Natural killer cell (primary cell): Measurements from ENCODE around the gene CD226. TPM values are rescaled to one million over a fixed set of nuclear protein-coding genes. Genes with fewer than 3 reads are reported as not detected.
A peak's percentile ranks its signal among the peaks of the same experiment; 100 is the strongest.

Source experiments
- ATAC-seq, 3 donors: fragments of 150-1000 bp in 2 of 3; fragments of 200-7000 bp in 1 of 3; cut with Tn5 transposase; 1 replicate in 1 of 3; 2 replicates in 2 of 3; pipeline ENCODE4 v1.10.0; 2021; ENCODE audit warnings: mild to moderate bottlenecking in 2 of 3, moderate library complexity in 2 of 3
- DNase-seq, 2 donors: peaks; one replicate each; pipeline versions ENCODE4 v3.0.0 to v3.0.0-alpha.2; 2013 to 2021; ENCODE audit warnings: mixed read lengths in 1 of 2
- H3K27ac ChIP-seq: one replicate; pipeline ENCODE4 v1.5.1; 2013; ENCODE audit warnings: mild to moderate bottlenecking, low read length
- H3K27me3 ChIP-seq: one replicate; pipeline ENCODE4 v1.6.1; 2013; ENCODE audit warnings: low read length; ENCODE audit not compliant: control insufficient read depth, insufficient read depth
- H3K36me3 ChIP-seq: one replicate; pipeline ENCODE4 v1.6.1; 2013; ENCODE audit warnings: low read length; ENCODE audit not compliant: control insufficient read depth, insufficient read depth
- H3K4me1 ChIP-seq: one replicate; pipeline ENCODE4 v1.6.1; 2013; ENCODE audit warnings: low read length; ENCODE audit not compliant: control insufficient read depth, insufficient read depth
- H3K4me3 ChIP-seq: one replicate; pipeline ENCODE4 v1.5.1; 2013; ENCODE audit warnings: low read length
- H3K9me3 ChIP-seq: one replicate; pipeline ENCODE4 v1.6.1; 2013; ENCODE audit warnings: low read length; ENCODE audit not compliant: control insufficient read depth, insufficient read depth
- H3K27ac Mint-ChIP-seq, 2 donors: one replicate each; pipeline ENCODE4 v1.8.0; 2022; ENCODE audit warnings: mild to moderate bottlenecking in 2 of 2, mixed read lengths in 2 of 2, moderate library complexity in 1 of 2
- H3K27me3 Mint-ChIP-seq, 2 donors: one replicate each; pipeline ENCODE4 v1.8.0; 2022; ENCODE audit warnings: low read depth in 2 of 2, mixed read lengths in 2 of 2
- H3K36me3 Mint-ChIP-seq: one replicate; pipeline ENCODE4 v1.8.0; 2022; ENCODE audit warnings: mixed read lengths
- H3K4me1 Mint-ChIP-seq, 2 donors: one replicate each; pipeline ENCODE4 v1.8.0; 2022; ENCODE audit warnings: mixed read lengths in 2 of 2
- H3K4me3 Mint-ChIP-seq: one replicate; pipeline ENCODE4 v1.8.0; 2022; ENCODE audit warnings: mild to moderate bottlenecking, moderate library complexity, mixed read lengths
- H3K9me3 Mint-ChIP-seq, 2 donors: one replicate each; pipeline ENCODE4 v1.8.0; 2022; ENCODE audit warnings: mixed read lengths in 2 of 2
- WGBS: methylation state at CpG from one replicate; pipeline ENCODE4 v1.1.7; 2013; ENCODE audit warnings: missing lambda C conversion rate; ENCODE audit not compliant: insufficient coverage; 5-methylcytosine and 5-hydroxymethylcytosine counted together
- intact Hi-C: fragments of 100-400 bp; cut with micrococcal nuclease; formaldehyde crosslinking; loops from one replicate; pipeline ENCODE4 v1.14.2; 2022
- total RNA-seq, 4 donors: library from RNA; stranded (reverse); fragments of 120-200 nt in 1 of 4; gene quantifications; one replicate each; pipeline versions ENCODE4 v1.2.3 to v1.2.4, GENCODE V29; 2013 to 2022
- TF ChIP-seq, protein P1 (sequence below): fragments of 200-600 bp; IDR thresholded peaks from one replicate; pipeline ENCODE4 v1.8.0; 2022; ENCODE audit warnings: antibody characterized with exemption

The CD226 gene
- total RNA-seq, 3 donors from 2014 or later (not counting 1 experiment from before 2014, with no cell fraction given) = 151 to 178 (median 162) TPM

DNA sequence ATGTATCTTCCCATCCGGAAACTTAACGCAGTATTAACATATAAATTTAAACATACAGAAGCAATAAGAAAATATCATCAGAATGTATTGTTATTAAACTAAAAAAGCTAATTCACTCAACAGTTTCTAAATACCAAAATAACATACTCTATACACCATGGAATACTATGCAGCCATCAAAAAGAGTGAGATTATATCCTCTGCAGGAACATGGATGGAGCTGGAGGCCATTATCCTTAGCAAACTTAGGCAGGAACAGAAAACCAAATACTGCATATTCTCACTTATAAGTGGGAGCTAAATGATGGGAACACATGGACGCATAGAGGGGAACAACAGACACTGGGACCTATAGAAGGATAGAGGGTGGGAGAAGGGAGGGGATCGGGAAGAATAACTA is 127.1 kb downstream of the CD226 start:
- Mint-ChIP-seq H3K4me3 (no peak overlapping the region), H3K27ac (no peak overlapping the region), H3K4me1 (peaks cover 10 to 17% of the 10 kb centered on the region in 2 donors), H3K9me3 (peaks cover 0 to 3% of the 10 kb centered on the region in 2 donors), H3K27me3 (no peaks in the 10 kb centered on the region), H3K36me3 (peaks cover 24% of the 10 kb centered on the region)
- intact Hi-C loops = no loop called here
- Histone ChIP-seq H3K36me3 (peaks cover 2% of the 10 kb centered on the region), H3K27ac (no peak overlapping the region), H3K27me3 (no peaks in the 10 kb centered on the region), H3K9me3 (no peaks in the 10 kb centered on the region), H3K4me1 (no peaks in the 10 kb centered on the region), H3K4me3 (no peak overlapping the region)
- TF ChIP-seq, protein P1, sequence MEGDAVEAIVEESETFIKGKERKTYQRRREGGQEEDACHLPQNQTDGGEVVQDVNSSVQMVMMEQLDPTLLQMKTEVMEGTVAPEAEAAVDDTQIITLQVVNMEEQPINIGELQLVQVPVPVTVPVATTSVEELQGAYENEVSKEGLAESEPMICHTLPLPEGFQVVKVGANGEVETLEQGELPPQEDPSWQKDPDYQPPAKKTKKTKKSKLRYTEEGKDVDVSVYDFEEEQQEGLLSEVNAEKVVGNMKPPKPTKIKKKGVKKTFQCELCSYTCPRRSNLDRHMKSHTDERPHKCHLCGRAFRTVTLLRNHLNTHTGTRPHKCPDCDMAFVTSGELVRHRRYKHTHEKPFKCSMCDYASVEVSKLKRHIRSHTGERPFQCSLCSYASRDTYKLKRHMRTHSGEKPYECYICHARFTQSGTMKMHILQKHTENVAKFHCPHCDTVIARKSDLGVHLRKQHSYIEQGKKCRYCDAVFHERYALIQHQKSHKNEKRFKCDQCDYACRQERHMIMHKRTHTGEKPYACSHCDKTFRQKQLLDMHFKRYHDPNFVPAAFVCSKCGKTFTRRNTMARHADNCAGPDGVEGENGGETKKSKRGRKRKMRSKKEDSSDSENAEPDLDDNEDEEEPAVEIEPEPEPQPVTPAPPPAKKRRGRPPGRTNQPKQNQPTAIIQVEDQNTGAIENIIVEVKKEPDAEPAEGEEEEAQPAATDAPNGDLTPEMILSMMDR = no peak
- DNase-seq (no peak), ATAC-seq (no peak)
- WGBS = 100% methylated on average over 1 of the region's 4 CpGs

GRCh38 chr18:69819460-69819859 is 128.2 kb downstream of the CD226 start:
- no peaks in the 10 kb centered on the region for H3K27me3 ChIP-seq
- Mint-ChIP-seq H3K36me3 (peaks cover 24% of the 10 kb centered on the region), H3K4me3 (no peak overlapping the region), H3K27me3 (no peaks in the 10 kb centered on the region), H3K4me1 (peaks cover 10 to 17% of the 10 kb centered on the region in 2 donors), H3K27ac (no peak overlapping the region), H3K9me3 (peaks cover 0 to 3% of the 10 kb centered on the region in 2 donors)
- ATAC-seq (no peak), DNase-seq (no peak)
- TF ChIP-seq, protein P1 = no peak
- no peak overlapping the region for H3K4me3 ChIP-seq
- no peaks in the 10 kb centered on the region for H3K4me1 ChIP-seq
- H3K9me3 ChIP-seq = no peaks in the 10 kb centered on the region
- intact Hi-C loops = no loop called here
- H3K36me3 ChIP-seq = peaks cover 2% of the 10 kb centered on the region
- no peak overlapping the region for H3K27ac ChIP-seq
- 78% methylated on average over 1 of the region's 2 CpGs for WGBS

- peaks cover 2% of the 10 kb centered on the region for H3K36me3 ChIP-seq
- peaks cover 36% of the 10 kb centered on the region for H3K36me3 Mint-ChIP-seq
- H3K9me3 Mint-ChIP-seq = peaks cover 0 to 3% of the 10 kb centered on the region in 2 donors
- intact Hi-C loops = no loop called here
- TF ChIP-seq, protein P1 = no peak
- WGBS = 92% methylated on average over 3 of the region's 5 CpGs
- no peaks in the 10 kb centered on the region for H3K27me3 Mint-ChIP-seq
- H3K27me3 ChIP-seq = no peaks in the 10 kb centered on the region
- H3K27ac Mint-ChIP-seq = no peak overlapping the region
- DNase-seq (no peak), ATAC-seq (peak in 1 of 3 donors; percentile 41)
- H3K27ac ChIP-seq = no peak overlapping the region
- H3K4me3 ChIP-seq = no peak overlapping the region
- H3K4me1 ChIP-seq = no peaks in the 10 kb centered on the region
- no peaks in the 10 kb centered on the region for H3K9me3 ChIP-seq
- no peak overlapping the region for H3K4me3 Mint-ChIP-seq
- H3K4me1 Mint-ChIP-seq = peaks cover 10 to 17% of the 10 kb centered on the region in 2 donors
Measured at GRCh38 chr18:69817335-69817940, 130.2 kb downstream of the CD226 start.
